GM21619 (cell line): ENCODE measurements around the gene FAM3A.
"Not testable (repeated sequence)": the region's sequence is repeated elsewhere in the genome, so short reads cannot be mapped to it uniquely, and the experiment has no call there.

Source experiments
- ATAC-seq: cut with Tn5 transposase; IDR thresholded peaks from one replicate; pipeline ENCODE4 v1.9.1; 2021; ENCODE audit not compliant: unreplicated experiment

The FAM3A gene

DNA sequence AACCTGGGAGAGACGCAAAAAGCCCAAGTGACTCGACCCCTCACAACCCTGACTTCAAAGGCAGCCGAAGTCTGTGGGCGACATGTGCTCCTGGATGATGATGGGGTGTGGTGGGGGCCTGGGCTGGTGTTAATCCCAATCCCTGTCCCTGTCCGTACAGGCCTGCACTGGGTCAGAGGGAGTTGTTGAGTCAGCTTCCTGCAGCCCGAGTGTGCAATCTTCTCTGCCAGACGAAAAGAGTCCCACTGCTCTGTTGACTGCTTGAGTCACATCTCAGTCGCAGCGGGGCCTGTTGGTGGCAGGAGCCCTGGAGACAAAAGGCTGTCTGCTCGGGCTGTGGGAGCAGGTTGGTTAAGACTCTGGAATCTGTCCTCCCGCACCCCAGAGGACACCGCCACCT lies 10.3 kb downstream of the FAM3A start:
- no peak for ATAC-seq

DNA sequence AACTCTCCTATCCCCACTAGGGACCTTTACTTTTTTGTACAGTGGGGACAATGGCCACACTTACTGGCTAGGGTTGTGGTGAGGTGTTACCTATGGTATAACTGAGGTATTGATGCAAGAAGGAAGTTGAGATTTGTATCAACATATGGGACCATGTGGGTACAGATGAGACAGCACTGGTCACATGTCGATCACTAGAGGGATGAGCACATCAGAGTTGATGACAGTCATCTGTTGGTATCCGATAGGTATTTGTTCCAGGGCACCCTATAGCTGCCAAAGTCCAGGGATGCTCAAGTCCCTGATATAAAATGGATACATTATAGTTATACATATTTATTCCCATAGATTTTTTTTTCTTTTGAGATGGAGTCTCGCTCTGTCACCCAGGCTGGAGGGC lies 13.0 kb downstream of the FAM3A start:
- no peak for ATAC-seq

DNA sequence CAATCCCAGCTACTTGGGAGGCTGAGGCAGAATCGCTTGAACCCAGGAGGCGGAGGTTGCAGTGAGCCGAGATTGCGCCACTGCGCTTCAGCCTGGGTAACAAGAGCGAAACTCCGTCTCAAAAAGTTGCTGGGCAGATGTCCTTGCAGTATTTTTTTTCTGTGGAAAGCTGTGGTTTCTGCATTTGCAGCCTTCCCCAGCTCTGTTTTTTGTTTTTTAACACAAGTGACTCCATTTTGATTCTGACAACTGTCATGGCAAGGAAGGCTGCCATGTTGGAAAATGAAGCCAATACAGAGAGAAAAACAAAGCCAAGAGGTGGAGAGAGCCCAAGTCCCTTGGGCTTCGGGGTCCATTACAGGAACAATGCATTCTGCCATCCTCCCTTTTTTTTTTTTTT lies 13.9 kb downstream of the FAM3A start:
- ATAC-seq, result no peak

DNA sequence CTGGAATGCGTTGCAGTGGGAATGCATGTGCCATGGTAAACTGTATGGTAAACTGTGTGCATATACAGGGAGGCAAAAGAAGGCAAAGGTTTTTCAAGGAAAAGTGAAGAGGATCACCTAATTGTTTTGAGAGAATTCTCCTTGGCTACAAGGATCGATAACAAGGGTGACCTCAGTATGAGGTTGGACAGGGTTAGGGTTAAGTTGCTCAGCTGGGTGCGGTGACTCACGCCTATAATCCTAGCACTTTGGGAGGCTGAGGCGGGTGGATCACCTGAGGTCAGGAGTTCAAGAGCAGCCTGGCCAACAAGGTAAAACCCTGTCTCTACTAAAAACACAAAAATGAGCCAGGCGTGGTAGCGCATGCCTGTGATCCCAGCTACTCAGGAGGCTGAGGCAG lies 14.6 kb downstream of the FAM3A start:
- not testable (repeated sequence) for ATAC-seq

GRCh38 chrX:154496591-154497137 lies 19.4 kb downstream of the FAM3A start:
- ATAC-seq, result not testable (repeated sequence)

GRCh38 chrX:154495472-154495922 lies 20.5 kb downstream of the FAM3A start:
- ATAC-seq, result no peak

DNA sequence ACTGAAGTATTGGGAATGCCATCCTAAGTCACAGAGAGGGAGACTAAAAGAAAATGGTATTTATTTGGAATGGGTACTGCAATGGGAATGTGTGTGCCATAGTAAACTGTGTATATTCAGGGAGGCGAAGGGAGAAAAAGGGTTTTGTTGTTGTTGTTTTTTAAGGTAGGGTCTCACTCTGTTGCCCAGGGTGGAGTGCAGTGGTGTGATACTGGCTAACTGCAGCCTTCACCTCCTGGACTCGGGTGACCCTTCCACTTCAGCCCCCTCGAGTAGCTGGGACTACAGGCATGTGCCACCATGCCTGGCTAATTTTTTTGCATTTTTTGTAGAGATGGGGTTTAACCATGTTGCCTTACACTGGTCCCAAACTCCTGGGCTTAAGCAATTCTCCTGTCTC lies 21.3 kb downstream of the FAM3A start:
- no peak for ATAC-seq

GRCh38 chrX:154490414-154491083 lies 25.5 kb downstream of the FAM3A start, which contains the start of gene SLC10A3:
Gene SLC10A3, minus strand, starts transcription at chrX:154490629. Its CDS starts 1,689 bp downstream, at chrX:154488940.
- ATAC-seq, result peak; percentile 82

DNA sequence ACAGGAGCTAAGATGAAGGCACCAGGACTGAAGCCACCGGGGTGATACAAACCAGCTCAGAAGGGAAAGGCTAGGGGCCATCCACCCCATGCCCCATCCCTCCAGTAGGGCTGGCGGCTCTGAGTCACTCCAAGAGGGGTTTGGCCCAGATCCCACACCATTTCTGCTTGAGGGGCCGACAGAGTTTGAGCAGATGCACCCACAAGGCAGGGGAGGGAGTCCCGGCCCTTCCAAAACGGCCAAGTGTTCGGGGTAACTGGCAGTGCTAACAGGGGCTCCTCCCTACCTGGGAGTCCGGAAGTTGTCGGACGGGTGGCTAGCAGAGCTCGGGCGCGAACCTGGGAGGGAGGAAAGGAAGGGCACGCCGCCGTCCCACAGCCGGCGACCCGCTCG lies 26.0 kb downstream of the FAM3A start:
- ATAC-seq, result peak; percentile 25

GRCh38 chrX:154489182-154489581 lies 26.9 kb downstream of the FAM3A start:
- ATAC-seq, result no peak

DNA sequence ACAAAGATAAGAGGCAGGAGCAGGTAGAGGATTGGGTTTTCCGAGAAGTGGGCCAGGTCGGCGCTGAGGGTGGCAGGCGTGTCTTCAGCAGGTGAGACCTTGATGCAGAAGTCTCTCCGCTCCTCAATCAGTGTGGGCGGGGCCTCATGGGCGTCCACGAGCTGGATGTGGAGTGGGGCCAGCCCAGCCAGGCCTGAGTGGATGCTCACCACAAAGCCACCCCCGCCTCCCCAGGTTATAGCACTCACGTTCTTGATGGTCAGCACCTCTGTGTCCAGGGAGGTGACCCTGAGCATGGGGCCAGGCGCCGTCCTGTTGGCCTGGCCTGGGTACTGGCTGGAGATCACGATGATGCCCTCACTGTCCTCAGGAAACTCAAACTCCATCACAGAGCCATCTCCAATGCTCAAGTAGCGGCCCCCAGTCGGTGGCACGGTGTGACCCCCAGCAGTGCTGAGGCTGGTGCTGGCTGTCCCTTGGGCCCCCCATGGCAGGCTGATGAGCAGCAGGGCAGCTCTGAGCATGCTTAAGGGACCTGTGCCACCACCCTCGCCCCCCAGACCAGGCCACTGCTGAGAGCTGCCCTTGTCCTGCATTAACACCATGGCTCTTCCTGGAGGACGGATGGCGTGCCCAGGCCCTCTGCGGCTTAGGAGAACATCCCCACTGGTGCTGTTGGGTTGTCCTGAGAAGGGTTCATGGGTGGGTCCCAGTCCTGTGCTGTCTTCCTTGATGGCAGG lies 27.5 kb downstream of the FAM3A start:
- ATAC-seq, result no peak

- no peak for ATAC-seq
These were observed 28.3 kb downstream of the FAM3A start for GRCh38 chrX:154487518-154488290.

DNA sequence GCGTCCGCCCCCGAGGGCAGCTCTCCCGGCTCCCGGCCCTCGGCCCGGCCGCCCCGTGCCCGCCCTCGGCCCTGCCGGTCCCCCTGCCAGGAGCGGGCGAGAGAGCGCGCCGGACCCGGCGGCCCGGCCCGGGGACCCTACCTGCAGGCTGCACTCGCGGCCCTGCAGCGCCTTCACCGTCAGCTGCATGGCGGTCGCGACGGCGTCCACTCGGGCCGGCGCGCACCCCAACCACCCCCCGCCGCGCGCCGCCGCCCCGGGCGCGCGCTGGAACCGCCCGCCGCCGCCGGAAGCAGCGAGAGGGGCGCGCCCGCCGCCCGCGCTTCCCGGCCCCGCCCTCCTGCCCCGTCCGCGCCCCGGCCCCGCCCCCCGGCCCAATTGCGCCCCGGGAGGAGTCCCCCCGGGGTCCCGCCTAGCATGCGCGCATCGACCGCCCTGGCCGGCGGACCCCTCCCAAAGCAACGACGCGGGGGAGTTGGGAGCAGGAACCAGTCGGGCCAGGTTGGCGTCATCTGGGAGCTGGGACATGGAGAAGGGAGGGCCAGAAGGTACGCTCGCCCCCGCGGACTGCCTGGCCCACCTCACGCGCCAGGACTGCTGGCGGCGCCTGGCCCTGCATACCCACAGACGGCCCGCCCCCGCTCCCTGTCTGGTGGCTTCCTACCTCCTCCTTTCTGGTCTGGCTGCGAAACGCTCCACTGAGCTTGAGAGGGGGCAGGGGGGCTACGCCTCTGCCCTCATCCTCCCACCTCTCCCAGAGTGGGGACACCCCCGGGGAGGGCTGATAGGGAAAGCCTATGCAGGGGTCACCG lies 29.4 kb downstream of the FAM3A start, which contains the start of gene UBL4A:
TSS of gene UBL4A (minus strand) at position 220 of the 812 bp plus-strand sequence. CDS start at position 189, 31 bp downstream.
- no peak for ATAC-seq

DNA sequence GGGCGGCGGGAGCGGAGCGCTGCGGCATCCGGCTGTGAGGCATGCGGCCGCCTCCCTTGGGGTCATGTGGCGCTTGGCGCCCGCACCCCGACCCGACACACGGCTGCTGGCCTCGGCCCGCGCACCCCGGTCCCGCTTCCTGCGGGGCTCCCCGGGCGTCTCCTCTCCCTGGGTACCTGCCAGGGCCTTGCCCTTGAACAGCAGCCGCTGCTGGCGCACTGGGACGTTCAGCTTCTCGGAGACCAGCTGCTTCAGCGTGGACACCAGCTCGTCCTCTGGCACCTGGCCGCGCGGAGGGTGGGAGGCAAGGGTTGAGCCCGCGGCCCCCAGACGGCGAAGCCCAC lies 30.0 kb downstream of the FAM3A start:
- no peak for ATAC-seq

DNA sequence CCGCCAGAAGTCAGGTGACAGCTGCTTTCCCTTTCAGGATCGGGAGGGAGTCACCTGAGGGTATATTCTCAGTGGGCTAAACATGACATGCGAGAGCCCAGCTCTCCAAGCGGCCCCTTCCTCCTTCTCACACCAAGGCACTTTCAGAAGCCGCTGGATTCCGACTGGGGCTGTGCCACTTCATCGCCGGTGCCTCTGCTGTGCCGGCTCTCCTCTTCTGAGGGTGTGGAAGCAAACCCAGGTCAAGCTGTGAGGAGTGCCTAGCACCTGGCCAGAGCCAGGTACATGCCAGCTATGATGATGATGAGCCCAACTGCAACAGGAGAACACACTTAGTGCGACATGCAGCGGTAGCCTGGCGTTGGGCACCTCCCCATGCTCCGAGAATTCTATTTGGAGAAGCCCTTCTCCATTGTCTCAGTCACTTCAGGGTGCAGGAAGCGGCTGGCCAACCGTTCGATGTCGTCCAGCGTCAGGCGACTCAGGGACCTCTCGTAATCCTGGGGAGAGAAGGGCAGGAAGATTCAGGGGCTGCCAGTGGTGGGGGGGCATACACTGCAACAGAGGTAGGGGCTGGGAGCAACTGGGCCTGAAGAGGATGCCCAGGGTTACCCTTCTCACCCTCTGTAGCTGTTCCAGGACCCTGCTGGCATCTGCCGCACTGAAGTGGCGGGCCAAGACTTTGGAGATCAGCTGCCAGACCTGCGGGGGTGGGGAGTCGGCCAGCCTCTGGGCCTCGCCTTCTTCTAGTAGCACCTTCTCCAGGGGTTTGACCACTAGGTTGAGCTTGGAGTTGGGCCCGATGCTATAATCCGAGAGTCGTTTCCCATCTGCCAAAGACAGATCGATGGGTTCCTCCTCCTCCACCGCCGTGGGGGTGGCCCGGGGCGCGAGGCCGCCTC lies 30.6 kb downstream of the FAM3A start:
- no peak for ATAC-seq

- ATAC-seq, result no peak
These were observed 31.5 kb downstream of the FAM3A start for GRCh38 chrX:154484255-154485149.

GRCh38 chrX:154483325-154483724 lies 32.7 kb downstream of the FAM3A start:
- no peak for ATAC-seq

DNA sequence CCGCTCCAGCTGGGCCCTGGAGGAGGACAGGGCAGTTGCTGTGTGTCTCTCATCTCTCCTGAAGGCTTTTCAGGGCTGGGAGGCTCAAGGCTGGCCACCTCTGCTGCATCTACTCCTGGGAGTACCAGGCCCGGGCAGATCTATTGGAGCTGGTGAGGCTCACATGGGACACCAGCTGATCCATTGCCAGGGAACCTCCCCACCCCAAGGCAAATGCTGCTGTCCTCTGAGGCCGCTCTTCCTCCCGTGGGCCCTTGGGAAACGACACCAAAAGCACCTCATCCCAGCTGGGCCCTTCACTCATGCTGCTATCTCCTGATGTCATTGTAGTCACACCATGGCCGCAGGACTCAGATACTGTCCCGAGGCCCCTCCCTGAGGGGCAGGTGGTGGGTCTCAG lies 33.2 kb downstream of the FAM3A start:
- no peak for ATAC-seq
